Keratinocyte (primary cell): ENCODE results near the gene ATF5.

Source experiments
- CTCF ChIP-seq, 3 experiments: IDR thresholded peaks in 1 of 3; conservative IDR thresholded peaks in 1 of 3; optimal IDR thresholded peaks in 1 of 3; 2 replicates in 2 of 3; 3 replicates in 1 of 3; pipeline versions ENCODE3 to v1.5.1; 2011; ENCODE audit warnings: low read length in 3 of 3, mild to moderate bottlenecking in 3 of 3, moderate library complexity in 2 of 3, control low read depth in 1 of 3, inconsistent platforms in 1 of 3; ENCODE audit not compliant: insufficient read depth in 2 of 3; ENCODE audit errors: extremely low read depth in 1 of 3
- EZH2 ChIP-seq: IDR thresholded peaks from one replicate; pipeline ENCODE4 v1.6.1; 2012; ENCODE audit warnings: inconsistent platforms, mild to moderate bottlenecking, low read length, moderate library complexity

GRCh38 chr19:49911381-49912145 is 17.4 kb upstream of the ATF5 start:
- TF ChIP-seq CTCF (optimal IDR thresholded peaks at IDR 0.05 in 1 of 3, IDR thresholded peaks at IDR 0.05 in 1 of 3, conservative IDR thresholded peaks at IDR 0.05 in 1 of 3; ENCODE audit: extremely low read depth in 1 of 3, insufficient read depth in 2 of 3, low read length in 3 of 3), result no peak
- no peak for TF ChIP-seq EZH2
